ENCODE data around the gene CTTN. TPM values are rescaled to one million over a fixed set of nuclear protein-coding genes. Genes with fewer than 3 reads are reported as not detected.

The CTTN gene
- total RNA-seq, 1 donor from 2014 or later, result 239 TPM

DNA sequence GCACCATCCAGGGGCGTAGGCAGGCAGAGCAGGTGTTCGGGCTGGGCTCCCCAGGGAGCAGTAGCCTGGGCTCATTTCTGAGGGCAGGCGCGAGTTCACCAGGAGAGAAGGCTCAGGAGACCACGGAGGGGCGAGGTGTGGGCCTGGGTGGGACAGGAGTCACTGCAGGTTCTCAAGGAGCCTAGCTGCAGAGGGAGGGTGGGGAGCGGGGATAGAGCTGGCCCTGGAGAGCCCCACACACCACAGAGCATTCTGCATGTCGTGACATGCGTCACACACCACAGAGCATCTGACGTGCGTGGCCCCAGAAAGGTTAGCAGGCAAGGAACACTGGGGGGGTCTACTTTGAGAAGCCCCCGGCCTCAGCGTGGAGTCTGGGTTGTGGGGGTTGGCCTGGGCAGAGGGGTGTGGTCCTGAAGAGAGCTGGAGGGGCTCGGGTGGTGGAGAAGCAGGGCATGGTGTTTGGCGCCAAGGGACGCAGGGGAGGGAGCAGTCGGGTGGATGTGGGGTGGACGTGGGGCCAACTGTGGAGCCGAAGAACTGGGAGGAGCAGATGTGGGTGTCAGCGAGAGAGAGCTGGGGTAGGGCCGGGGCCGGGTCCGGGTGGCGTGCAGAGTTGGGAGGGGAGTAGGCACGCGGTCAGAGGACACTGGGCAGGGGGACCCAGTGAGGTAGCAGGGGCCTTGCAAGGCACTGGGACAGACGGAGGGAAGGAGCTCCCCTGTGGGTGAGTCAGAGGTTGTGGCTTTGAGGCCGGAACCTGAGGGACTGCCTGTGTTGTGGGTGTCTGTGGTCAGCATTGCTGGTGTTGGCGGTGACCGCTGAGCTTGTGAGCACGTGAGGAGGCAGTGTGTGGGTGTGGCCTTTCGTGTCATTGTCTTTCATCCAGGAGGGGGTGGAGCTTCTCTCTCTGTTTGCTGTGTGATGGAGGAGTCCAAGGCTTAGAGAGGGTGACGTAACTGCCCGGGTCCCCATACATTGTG lies 25.5 kb downstream of the CTTN start:
- TF ChIP-seq, protein P1, sequence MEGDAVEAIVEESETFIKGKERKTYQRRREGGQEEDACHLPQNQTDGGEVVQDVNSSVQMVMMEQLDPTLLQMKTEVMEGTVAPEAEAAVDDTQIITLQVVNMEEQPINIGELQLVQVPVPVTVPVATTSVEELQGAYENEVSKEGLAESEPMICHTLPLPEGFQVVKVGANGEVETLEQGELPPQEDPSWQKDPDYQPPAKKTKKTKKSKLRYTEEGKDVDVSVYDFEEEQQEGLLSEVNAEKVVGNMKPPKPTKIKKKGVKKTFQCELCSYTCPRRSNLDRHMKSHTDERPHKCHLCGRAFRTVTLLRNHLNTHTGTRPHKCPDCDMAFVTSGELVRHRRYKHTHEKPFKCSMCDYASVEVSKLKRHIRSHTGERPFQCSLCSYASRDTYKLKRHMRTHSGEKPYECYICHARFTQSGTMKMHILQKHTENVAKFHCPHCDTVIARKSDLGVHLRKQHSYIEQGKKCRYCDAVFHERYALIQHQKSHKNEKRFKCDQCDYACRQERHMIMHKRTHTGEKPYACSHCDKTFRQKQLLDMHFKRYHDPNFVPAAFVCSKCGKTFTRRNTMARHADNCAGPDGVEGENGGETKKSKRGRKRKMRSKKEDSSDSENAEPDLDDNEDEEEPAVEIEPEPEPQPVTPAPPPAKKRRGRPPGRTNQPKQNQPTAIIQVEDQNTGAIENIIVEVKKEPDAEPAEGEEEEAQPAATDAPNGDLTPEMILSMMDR (IDR thresholded peaks at IDR 0.05; ENCODE audit: unreplicated experiment), result no peak
- no peak for DNase-seq (ENCODE audit: low spot score, unreplicated experiment)
- Mint-ChIP-seq H3K27me3 (no peaks in the 10 kb centered on the region), H3K36me3 (ENCODE audit: insufficient read depth) (peaks cover 30% of the 10 kb centered on the region), H3K4me3 (ENCODE audit: low read depth) (no peak overlapping the region), H3K27ac (no peak overlapping the region), H3K4me1 (ENCODE audit: low read depth) (no peaks in the 10 kb centered on the region), H3K9me3 (ENCODE audit: low read depth) (no peaks in the 10 kb centered on the region)

DNA sequence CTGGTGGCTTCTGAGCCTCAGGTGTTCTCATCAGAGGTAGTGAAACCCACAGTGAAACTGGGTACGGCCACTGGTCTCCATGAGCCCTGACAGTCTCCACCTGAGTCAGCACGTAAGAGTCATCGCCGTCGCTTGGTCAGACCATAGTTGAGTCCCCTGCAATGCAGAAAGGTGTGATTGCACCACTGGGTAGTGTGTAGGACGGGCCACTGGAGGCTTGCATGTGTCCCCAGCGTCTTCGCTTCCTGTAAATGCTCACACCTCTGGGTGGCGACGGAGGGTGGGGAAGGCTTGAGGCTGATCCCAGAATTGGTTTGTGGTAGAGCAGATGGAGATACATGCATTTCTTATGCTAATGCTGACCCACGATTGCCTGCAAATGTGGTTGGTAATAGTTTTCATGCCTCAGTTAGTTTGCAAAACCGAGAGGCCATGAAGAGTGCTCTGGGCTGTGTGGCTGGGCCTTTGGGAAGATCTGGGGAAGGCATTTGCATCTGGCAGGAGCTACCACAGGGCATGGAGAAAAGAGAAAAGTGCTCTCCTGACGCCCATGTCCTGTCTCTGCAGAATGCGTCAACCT lies 26.5 kb downstream of the CTTN start:
- no peak for DNase-seq (ENCODE audit: low spot score, unreplicated experiment)
- Mint-ChIP-seq H3K27ac (no peak overlapping the region), H3K27me3 (no peaks in the 10 kb centered on the region), H3K4me1 (ENCODE audit: low read depth) (no peaks in the 10 kb centered on the region), H3K9me3 (ENCODE audit: low read depth) (no peaks in the 10 kb centered on the region), H3K36me3 (ENCODE audit: insufficient read depth) (peaks cover 29% of the 10 kb centered on the region), H3K4me3 (ENCODE audit: low read depth) (no peak overlapping the region)
- TF ChIP-seq, protein P1 (IDR thresholded peaks at IDR 0.05; ENCODE audit: unreplicated experiment), result no peak

DNA sequence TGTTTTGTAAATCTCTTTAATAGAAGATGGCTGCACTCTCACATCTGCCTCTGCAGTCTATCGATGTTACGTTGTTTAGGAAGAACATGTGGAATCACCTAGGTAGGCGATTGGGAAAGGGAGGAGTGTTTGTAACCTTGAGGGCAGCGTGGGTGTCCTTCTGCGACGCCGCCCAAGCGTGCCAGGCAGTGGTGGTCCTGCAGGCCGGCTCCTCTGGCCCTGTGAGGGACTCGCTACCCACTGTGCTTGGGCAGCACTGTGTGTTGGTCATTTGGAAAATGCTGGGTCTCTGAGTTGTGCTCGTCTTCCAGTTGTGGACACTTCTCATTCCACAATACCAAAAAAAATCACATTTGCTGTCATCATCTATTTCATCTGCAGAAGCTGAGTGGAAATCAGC lies 29.1 kb downstream of the CTTN start:
- H3K4me1 Mint-ChIP-seq (ENCODE audit: low read depth), result no peaks in the 10 kb centered on the region

DNA sequence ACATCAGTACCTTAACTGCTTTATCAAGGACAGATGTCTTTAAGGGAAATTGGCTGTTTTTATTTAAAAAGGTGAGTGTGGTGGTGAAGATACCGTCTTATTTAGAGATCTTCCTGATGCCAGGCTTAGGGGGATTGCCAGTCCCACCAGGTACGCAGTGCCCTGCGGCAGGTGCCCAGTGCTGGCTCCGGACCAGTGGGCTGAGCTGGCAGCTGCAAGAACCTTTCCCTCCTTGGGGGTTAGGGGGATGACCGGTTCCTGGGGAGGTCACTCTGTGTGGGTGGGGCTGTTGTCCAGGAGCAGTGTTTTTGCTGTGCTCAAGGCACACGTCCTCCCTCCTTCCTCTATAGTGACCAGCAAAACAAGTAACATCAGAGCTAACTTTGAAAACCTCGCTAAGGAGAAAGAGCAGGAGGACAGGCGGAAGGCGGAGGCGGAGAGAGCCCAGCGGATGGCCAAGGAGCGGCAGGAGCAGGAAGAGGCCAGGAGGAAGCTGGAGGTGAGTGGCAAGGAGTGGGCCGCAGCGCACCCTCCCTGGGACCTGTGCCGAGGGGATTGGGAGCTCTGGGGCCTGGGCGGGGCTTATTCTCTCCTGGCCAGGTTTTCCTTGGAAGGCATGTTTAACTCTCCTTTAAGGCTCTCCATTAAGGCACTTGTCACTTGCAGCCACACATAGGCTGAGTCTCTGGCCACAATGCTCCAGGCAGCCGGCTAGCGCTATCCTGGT lies 30.5 kb downstream of the CTTN start:
- H3K27me3 Mint-ChIP-seq, result no peaks in the 10 kb centered on the region
- H3K9me3 Mint-ChIP-seq (ENCODE audit: low read depth), result no peaks in the 10 kb centered on the region
- no peak for DNase-seq (ENCODE audit: low spot score, unreplicated experiment)
- H3K27ac Mint-ChIP-seq, result no peak overlapping the region
- H3K4me1 Mint-ChIP-seq (ENCODE audit: low read depth), result no peaks in the 10 kb centered on the region
- TF ChIP-seq, protein P1 (IDR thresholded peaks at IDR 0.05; ENCODE audit: unreplicated experiment), result no peak
- H3K4me3 Mint-ChIP-seq (ENCODE audit: low read depth), result no peak overlapping the region
- peaks cover 28% of the 10 kb centered on the region for H3K36me3 Mint-ChIP-seq (ENCODE audit: insufficient read depth)

More for the DNA sequence above, 29.1 kb downstream of the CTTN start:
- Mint-ChIP-seq H3K4me3 (ENCODE audit: low read depth) (no peak overlapping the region), H3K27ac (no peak overlapping the region), H3K9me3 (ENCODE audit: low read depth) (no peaks in the 10 kb centered on the region), H3K27me3 (no peaks in the 10 kb centered on the region), H3K36me3 (ENCODE audit: insufficient read depth) (peaks cover 31% of the 10 kb centered on the region)
- DNase-seq (ENCODE audit: low spot score, unreplicated experiment), result no peak
- TF ChIP-seq, protein P1 (IDR thresholded peaks at IDR 0.05; ENCODE audit: unreplicated experiment), result no peak

DNA sequence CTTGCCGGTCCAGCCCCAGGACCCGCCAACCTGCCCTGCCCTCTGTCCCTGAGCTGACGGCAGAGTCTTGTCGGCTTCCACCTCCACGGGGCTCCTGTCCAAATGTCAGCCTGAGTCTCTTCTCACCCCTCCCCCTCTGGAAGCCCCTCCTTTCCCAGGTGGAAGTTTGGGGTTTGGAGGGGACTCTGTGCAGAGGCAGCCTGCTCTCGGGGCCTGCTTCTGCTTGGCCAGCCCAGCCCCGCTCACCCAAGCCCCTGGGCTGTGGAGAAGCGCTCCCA lies 31.0 kb downstream of the CTTN start:
- Mint-ChIP-seq H3K27me3 (no peaks in the 10 kb centered on the region), H3K36me3 (ENCODE audit: insufficient read depth) (peaks cover 27% of the 10 kb centered on the region), H3K4me3 (ENCODE audit: low read depth) (no peak overlapping the region), H3K4me1 (ENCODE audit: low read depth) (no peaks in the 10 kb centered on the region), H3K9me3 (ENCODE audit: low read depth) (no peaks in the 10 kb centered on the region), H3K27ac (no peak overlapping the region)
- DNase-seq (ENCODE audit: low spot score, unreplicated experiment), result no peak
- TF ChIP-seq, protein P1 (IDR thresholded peaks at IDR 0.05; ENCODE audit: unreplicated experiment), result no peak

Data from progenitor cell of endocrine pancreas (in vitro differentiated cells).